Panc1 (cell line): ENCODE data around the gene FHAD1. TPM values are rescaled to one million over a fixed set of nuclear protein-coding genes. Genes with fewer than 3 reads are reported as not detected.

Experiments
- ATAC-seq: fragments of 200-7000 bp; cut with Tn5 transposase; 2 replicates; pipeline ENCODE4 v1.9.1; 2020; ENCODE audit warnings: mild to moderate bottlenecking, moderate library complexity
- BruUV-seq: library from RNA; stranded (reverse); fragments of 400-500 nt; replicated peaks from 2 replicates; lab custom pipeline; 2021; lab: Mats Ljungman, UMichigan
- CTCF ChIA-PET: fragments of 300-600 bp; sonication (Branson Sonifier 250); formaldehyde crosslinking; loops from one replicate; lab custom pipeline; 2022; ENCODE audit warnings: antibody characterized with exemption; lab: Charles Lee
- POLR2A ChIA-PET: fragments of 300-600 bp; sonication (Branson Sonifier 250); formaldehyde crosslinking; loops from one replicate; lab custom pipeline; 2022; ENCODE audit warnings: antibody characterized with exemption; lab: Charles Lee
- DNase-seq: peaks from one replicate; pipeline ENCODE4 v3.0.0-alpha.2; 2010; ENCODE audit warnings: low read depth, low spot score
- H3K27ac ChIP-seq: 2 replicates; pipeline ENCODE4 v1.5.1; 2011; ENCODE audit warnings: mild to moderate bottlenecking, low read length, inconsistent platforms
- H3K27me3 ChIP-seq: fragments of 200-500 bp; sonication (Bioruptor generic); 2 replicates; pipeline ENCODE4 v1.6.0; 2014; ENCODE audit warnings: low read length, inconsistent platforms; ENCODE audit not compliant: control insufficient read depth, insufficient read depth
- H3K36me3 ChIP-seq: fragments of 200-500 bp; sonication (Bioruptor generic); 2 replicates; pipeline ENCODE4 v1.5.1; 2014; ENCODE audit warnings: inconsistent platforms, mild to moderate bottlenecking, low read length, moderate library complexity; ENCODE audit not compliant: control insufficient read depth, insufficient read depth
- H3K4me1 ChIP-seq: 2 replicates; pipeline ENCODE4 v1.5.1; 2011; ENCODE audit warnings: inconsistent platforms, mild to moderate bottlenecking, low read length, moderate library complexity; ENCODE audit not compliant: control insufficient read depth, insufficient read depth
- H3K4me3 ChIP-seq, 2 experiments: 2 replicates each; pipeline ENCODE4 v1.5.1; 2011 to 2012; ENCODE audit warnings: low read depth in 2 of 2, low read length in 2 of 2, mild to moderate bottlenecking in 2 of 2, inconsistent platforms in 1 of 2, moderate library complexity in 1 of 2
- H3K9me3 ChIP-seq: fragments of 200-500 bp; sonication (Bioruptor generic); 2 replicates; pipeline ENCODE4 v1.5.1; 2014; ENCODE audit warnings: low read depth, mild to moderate bottlenecking, inconsistent platforms, low read length, moderate library complexity; ENCODE audit not compliant: control insufficient read depth, insufficient read depth
- CTCF ChIP-seq: fragments of 450-650 bp; IDR thresholded peaks from 2 replicates; pipeline ENCODE4 v1.5.1; 2017; ENCODE audit warnings: mild to moderate bottlenecking
- POLR2AphosphoS5 ChIP-seq: IDR thresholded peaks from 2 replicates; pipeline ENCODE4 v1.6.1; 2012; ENCODE audit warnings: mild to moderate bottlenecking, low read depth, low read length, moderate library complexity
- REST ChIP-seq, 2 experiments: IDR thresholded peaks; 2 replicates each; pipeline ENCODE4 v1.6.1; 2011 to 2012; ENCODE audit warnings: low read depth in 2 of 2, control low read depth in 1 of 2, low read length in 1 of 2, mild to moderate bottlenecking in 1 of 2, moderate library complexity in 1 of 2; ENCODE audit not compliant: insufficient read depth in 1 of 2
- SIN3A ChIP-seq: IDR thresholded peaks from 2 replicates; pipeline ENCODE4 v1.6.1; 2012; ENCODE audit warnings: low read depth, mild to moderate bottlenecking, low read length, moderate library complexity, borderline replicate concordance; ENCODE audit not compliant: insufficient read depth
- TCF7L2 ChIP-seq: IDR thresholded peaks from 2 replicates; pipeline ENCODE4 v1.6.1; 2011; ENCODE audit warnings: mild to moderate bottlenecking, low read depth, low read length, inconsistent platforms
- in situ Hi-C: cut with HindIII; loops from 2 replicates; pipeline ENCODE4 v1.10.0; 2016; ENCODE audit warnings: low sequenced_read_pairs, low pct_unique_long_range_greater_than_20kb
- intact Hi-C: fragments of 100-400 bp; cut with micrococcal nuclease; formaldehyde crosslinking; loops from one replicate; pipeline ENCODE4 v1.10.0; 2022; ENCODE audit not compliant: unreplicated experiment
- total RNA-seq: library from RNA; stranded (reverse); gene quantifications from one replicate; pipeline ENCODE4 v1.2.1, GENCODE V29; 2021; ENCODE audit not compliant: unreplicated experiment

Gene FHAD1
- total RNA-seq, 1 experiment from 2014 or later = 0.23 TPM

- ChIA-PET POLR2A (no interaction called here), CTCF (interaction anchor here (0.7 kb wide), 1 partner anchor 70 kb away, joined by 10 read pairs; no protein-coding TSS in a partner anchor)
- no peak for TF ChIP-seq REST (IDR thresholded peaks at IDR 0.05; ENCODE audit: insufficient read depth in 1 of 2, low read depth in 2 of 2, low read length in 1 of 2)
- TF ChIP-seq POLR2AphosphoS5 = no peak
- TF ChIP-seq SIN3A = no peak
- no peak for TF ChIP-seq CTCF
- no peak for TF ChIP-seq TCF7L2
- no peaks in the 10 kb centered on the region; the same call in 1 of the 2 replicates for H3K4me1 ChIP-seq
- no peaks in the 10 kb centered on the region for H3K9me3 ChIP-seq
- BruUV-seq = no TSS peak
- no peak for ATAC-seq
- no peaks in the 10 kb centered on the region for H3K36me3 ChIP-seq
- DNase-seq = no peak
- no peak overlapping the region for H3K27ac ChIP-seq
- intact Hi-C loops = no loop called here
- in situ Hi-C loops = loop anchor here (5.0 kb wide), 1 partner anchor 71 kb away; no protein-coding TSS in a partner anchor
- no peak overlapping the region for H3K4me3 ChIP-seq
- H3K27me3 ChIP-seq = no peaks in the 10 kb centered on the region
Observed at GRCh38 chr1:15393475-15394257, 146.6 kb downstream of the FHAD1 start.

GRCh38 chr1:15394258-15394690 lies 147.3 kb downstream of the FHAD1 start:
- DNase-seq (no peak), ATAC-seq (peak; percentile 48; the same call in 1 of the 2 replicates)
- Histone ChIP-seq H3K27me3 (no peaks in the 10 kb centered on the region), H3K9me3 (no peaks in the 10 kb centered on the region), H3K36me3 (no peaks in the 10 kb centered on the region), H3K4me1 (no peaks in the 10 kb centered on the region; the same call in 1 of the 2 replicates), H3K4me3 (no peak overlapping the region), H3K27ac (no peak overlapping the region)
- CTCF ChIA-PET = no interaction called here
- intact Hi-C loops = no loop called here
- TF ChIP-seq REST (IDR thresholded peaks at IDR 0.05; ENCODE audit: insufficient read depth in 1 of 2, low read depth in 2 of 2, low read length in 1 of 2) (no peak), SIN3A (no peak), POLR2AphosphoS5 (no peak), TCF7L2 (no peak), CTCF (no peak)
- POLR2A ChIA-PET = no interaction called here
- in situ Hi-C loops = loop anchor here (5.0 kb wide), 1 partner anchor 72 kb away; no protein-coding TSS in a partner anchor
- no TSS peak for BruUV-seq
